ENCODE measurements around the gene NFU1.

NFU1 gene

GRCh38 chr2:69436938-69437750, at the start of gene NFU1:
NFU1 (minus strand) TSS chr2:69437435; CDS start chr2:69437422, 13 bp downstream.
- Histone ChIP-seq H3K4me1 (ENCODE audit: insufficient read depth, low read length) (peaks cover 19% of the 10 kb centered on the region), H3K9me3 (ENCODE audit: control insufficient read depth, insufficient read depth, low read length) (0 out of 2 replicates have a peak, but pooled peaks cover 2% of the 10 kb centered on the region), H3K36me3 (ENCODE audit: insufficient read depth, low read length) (no peaks in the 10 kb centered on the region), H3K9ac (ENCODE audit: low read depth, low read length) (peak within 1 kb of the TSS; percentile 82)

GRCh38 chr2:69483696-69484095, 46.5 kb upstream of the NFU1 start:
- H3K36me3 ChIP-seq (ENCODE audit: insufficient read depth, low read length), result 0 out of 2 replicates have a peak, but pooled peaks cover 4% of the 10 kb centered on the region
- H3K9me3 ChIP-seq (ENCODE audit: control insufficient read depth, insufficient read depth, low read length), result no peaks in the 10 kb centered on the region
- H3K9ac ChIP-seq (ENCODE audit: low read depth, low read length), result no peak overlapping the region
- H3K4me1 ChIP-seq (ENCODE audit: insufficient read depth, low read length), result no peaks in the 10 kb centered on the region

- H3K36me3 ChIP-seq (ENCODE audit: insufficient read depth, low read length), result peaks cover 4% of the 10 kb centered on the region; the same call in 1 of the 2 replicates
- H3K9ac ChIP-seq (ENCODE audit: low read depth, low read length), result no peak overlapping the region
- H3K9me3 ChIP-seq (ENCODE audit: control insufficient read depth, insufficient read depth, low read length), result no peaks in the 10 kb centered on the region
- H3K4me1 ChIP-seq (ENCODE audit: insufficient read depth, low read length), result no peaks in the 10 kb centered on the region
These were observed 45.8 kb upstream of the NFU1 start for GRCh38 chr2:69483024-69483423.

GRCh38 chr2:69482471-69482870, 45.2 kb upstream of the NFU1 start:
- no peaks in the 10 kb centered on the region for H3K4me1 ChIP-seq (ENCODE audit: insufficient read depth, low read length)
- no peak overlapping the region for H3K9ac ChIP-seq (ENCODE audit: low read depth, low read length)
- H3K9me3 ChIP-seq (ENCODE audit: control insufficient read depth, insufficient read depth, low read length), result no peaks in the 10 kb centered on the region
- peaks cover 4% of the 10 kb centered on the region; the same call in 1 of the 2 replicates for H3K36me3 ChIP-seq (ENCODE audit: insufficient read depth, low read length)

- no peaks in the 10 kb centered on the region; the same call in 1 of the 2 replicates for H3K36me3 ChIP-seq (ENCODE audit: insufficient read depth, low read length)
- no peaks in the 10 kb centered on the region for H3K4me1 ChIP-seq (ENCODE audit: insufficient read depth, low read length)
- no peaks in the 10 kb centered on the region for H3K9me3 ChIP-seq (ENCODE audit: control insufficient read depth, insufficient read depth, low read length)
- no peak overlapping the region for H3K9ac ChIP-seq (ENCODE audit: low read depth, low read length)
These were observed 44.2 kb upstream of the NFU1 start for GRCh38 chr2:69481421-69481820.

GRCh38 chr2:69477627-69478026, 40.4 kb upstream of the NFU1 start:
- Histone ChIP-seq H3K9ac (ENCODE audit: low read depth, low read length) (no peak overlapping the region), H3K9me3 (ENCODE audit: control insufficient read depth, insufficient read depth, low read length) (no peaks in the 10 kb centered on the region), H3K4me1 (ENCODE audit: insufficient read depth, low read length) (no peaks in the 10 kb centered on the region), H3K36me3 (ENCODE audit: insufficient read depth, low read length) (no peaks in the 10 kb centered on the region; the same call in 1 of the 2 replicates)

GRCh38 chr2:69474688-69475087, 37.5 kb upstream of the NFU1 start:
- no peak overlapping the region for H3K9ac ChIP-seq (ENCODE audit: low read depth, low read length)
- peaks cover 14% of the 10 kb centered on the region for H3K4me1 ChIP-seq (ENCODE audit: insufficient read depth, low read length)
- no peaks in the 10 kb centered on the region; the same call in 1 of the 2 replicates for H3K36me3 ChIP-seq (ENCODE audit: insufficient read depth, low read length)
- H3K9me3 ChIP-seq (ENCODE audit: control insufficient read depth, insufficient read depth, low read length), result no peaks in the 10 kb centered on the region

GRCh38 chr2:69471793-69472192, 34.6 kb upstream of the NFU1 start:
- H3K9ac ChIP-seq (ENCODE audit: low read depth, low read length), result no peak overlapping the region
- H3K36me3 ChIP-seq (ENCODE audit: insufficient read depth, low read length), result peaks cover under 1% of the 10 kb centered on the region; the same call in 1 of the 2 replicates
- H3K9me3 ChIP-seq (ENCODE audit: control insufficient read depth, insufficient read depth, low read length), result no peaks in the 10 kb centered on the region
- H3K4me1 ChIP-seq (ENCODE audit: insufficient read depth, low read length), result peaks cover 19% of the 10 kb centered on the region

GRCh38 chr2:69470911-69471310, 33.7 kb upstream of the NFU1 start:
- peaks cover 19% of the 10 kb centered on the region for H3K4me1 ChIP-seq (ENCODE audit: insufficient read depth, low read length)
- H3K36me3 ChIP-seq (ENCODE audit: insufficient read depth, low read length), result peaks cover 2% of the 10 kb centered on the region; the same call in 1 of the 2 replicates

GRCh38 chr2:69469784-69470183, 32.5 kb upstream of the NFU1 start:
- H3K9me3 ChIP-seq (ENCODE audit: control insufficient read depth, insufficient read depth, low read length), result no peaks in the 10 kb centered on the region
- H3K4me1 ChIP-seq (ENCODE audit: insufficient read depth, low read length), result peaks cover 19% of the 10 kb centered on the region
- H3K9ac ChIP-seq (ENCODE audit: low read depth, low read length), result no peak overlapping the region
- H3K36me3 ChIP-seq (ENCODE audit: insufficient read depth, low read length), result peaks cover 2% of the 10 kb centered on the region; the same call in 1 of the 2 replicates

More at GRCh38 chr2:69470911-69471310, 33.7 kb upstream of the NFU1 start:
- Histone ChIP-seq H3K9ac (ENCODE audit: low read depth, low read length) (no peak overlapping the region), H3K9me3 (ENCODE audit: control insufficient read depth, insufficient read depth, low read length) (no peaks in the 10 kb centered on the region)

GRCh38 chr2:69469375-69469774, 32.1 kb upstream of the NFU1 start:
- Histone ChIP-seq H3K9me3 (ENCODE audit: control insufficient read depth, insufficient read depth, low read length) (no peaks in the 10 kb centered on the region), H3K36me3 (ENCODE audit: insufficient read depth, low read length) (peaks cover 2% of the 10 kb centered on the region; the same call in 1 of the 2 replicates), H3K4me1 (ENCODE audit: insufficient read depth, low read length) (peaks cover 19% of the 10 kb centered on the region), H3K9ac (ENCODE audit: low read depth, low read length) (no peak overlapping the region)

GRCh38 chr2:69466728-69467127, 29.5 kb upstream of the NFU1 start:
- Histone ChIP-seq H3K9me3 (ENCODE audit: control insufficient read depth, insufficient read depth, low read length) (no peaks in the 10 kb centered on the region), H3K9ac (ENCODE audit: low read depth, low read length) (no peak overlapping the region), H3K36me3 (ENCODE audit: insufficient read depth, low read length) (peaks cover 2% of the 10 kb centered on the region; the same call in 1 of the 2 replicates), H3K4me1 (ENCODE audit: insufficient read depth, low read length) (peaks cover 19% of the 10 kb centered on the region)

- peaks cover 2% of the 10 kb centered on the region; the same call in 1 of the 2 replicates for H3K36me3 ChIP-seq (ENCODE audit: insufficient read depth, low read length)
- H3K4me1 ChIP-seq (ENCODE audit: insufficient read depth, low read length), result peaks cover 11% of the 10 kb centered on the region
- no peak overlapping the region for H3K9ac ChIP-seq (ENCODE audit: low read depth, low read length)
- no peaks in the 10 kb centered on the region for H3K9me3 ChIP-seq (ENCODE audit: control insufficient read depth, insufficient read depth, low read length)
These were observed 28.6 kb upstream of the NFU1 start for GRCh38 chr2:69465513-69466456.

- Histone ChIP-seq H3K36me3 (ENCODE audit: insufficient read depth, low read length) (peaks cover 2% of the 10 kb centered on the region; the same call in 1 of the 2 replicates), H3K4me1 (ENCODE audit: insufficient read depth, low read length) (peaks cover 4% of the 10 kb centered on the region; the same call in 1 of the 2 replicates), H3K9ac (ENCODE audit: low read depth, low read length) (no peak overlapping the region), H3K9me3 (ENCODE audit: control insufficient read depth, insufficient read depth, low read length) (no peaks in the 10 kb centered on the region)
These were observed 27.3 kb upstream of the NFU1 start for GRCh38 chr2:69464575-69464974.
